AG09309 (cell line): Measurements from ENCODE around the gene DGKD.

ENCODE experiments used
- DNase-seq: peaks from one replicate; pipeline ENCODE4 v3.0.0-alpha.2; 2010; ENCODE audit warnings: low read depth
- H3K4me3 ChIP-seq: 2 replicates; pipeline ENCODE4 v1.5.1; 2011; ENCODE audit warnings: mild to moderate bottlenecking, low read depth, low read length, moderate library complexity; ENCODE audit not compliant: control insufficient read depth
- CTCF ChIP-seq: IDR thresholded peaks from 2 replicates; pipeline ENCODE4 v1.5.1; 2011; ENCODE audit warnings: mild to moderate bottlenecking, low read depth, low read length, inconsistent platforms; ENCODE audit not compliant: insufficient read depth, control insufficient read depth; ENCODE audit errors: missing control alignments

DGKD gene

GRCh38 chr2:233503947-233504637, 149.8 kb downstream of the DGKD start:
- no peak for DNase-seq
- no peak for TF ChIP-seq CTCF
- H3K4me3 ChIP-seq, result no peak overlapping the region

GRCh38 chr2:233513953-233514655, 159.8 kb downstream of the DGKD start:
- no peak for TF ChIP-seq CTCF
- DNase-seq, result no peak
- no peak overlapping the region for H3K4me3 ChIP-seq

- no peak for TF ChIP-seq CTCF
- no peak overlapping the region for H3K4me3 ChIP-seq
- no peak for DNase-seq
These were observed 165.7 kb downstream of the DGKD start for GRCh38 chr2:233519787-233520611.
